ENCODE results near the gene SLC7A9.
"Not testable (repeated sequence)": the region's sequence is repeated elsewhere in the genome, so short reads cannot be mapped to it uniquely, and the experiment has no call there.

GRCh38 chr19:32885255-32885654 is 15.7 kb upstream of the SLC7A9 start:
- TF ChIP-seq CTCF (IDR thresholded peaks at IDR 0.05 in 4 of 5, conservative IDR thresholded peaks at IDR 0.05 in 1 of 5); POLR2A (IDR thresholded peaks at IDR 0.05): not testable (repeated sequence)

All from gastrocnemius medialis (tissue), 4 donors.